NT2/D1 (cell line): ENCODE data around the gene HEG1.

Source experiments
- DNase-seq: peaks from one replicate; pipeline ENCODE4 v3.0.0-alpha.2; 2011; ENCODE audit warnings: low read depth, low spot score
- H3K27me3 ChIP-seq: 2 replicates; pipeline ENCODE4 v1.6.0; 2011; ENCODE audit warnings: mild to moderate bottlenecking; ENCODE audit not compliant: insufficient read length, insufficient read depth
- H3K36me3 ChIP-seq: 2 replicates; pipeline ENCODE4 v1.6.1; 2011; ENCODE audit warnings: mild to moderate bottlenecking, low read length, mixed read lengths; ENCODE audit not compliant: insufficient read depth, insufficient read length
- H3K4me1 ChIP-seq: 2 replicates; pipeline ENCODE4 v1.5.1; 2011; ENCODE audit not compliant: insufficient read depth, insufficient read length
- H3K4me3 ChIP-seq: 2 replicates; pipeline ENCODE4 v1.5.1; 2011; ENCODE audit warnings: low read depth; ENCODE audit not compliant: insufficient read length
- H3K9ac ChIP-seq: 2 replicates; pipeline ENCODE4 v1.6.0; 2011; ENCODE audit warnings: low read depth; ENCODE audit not compliant: insufficient read length
- H3K9me3 ChIP-seq: 2 replicates; pipeline ENCODE4 v1.5.1; 2011; ENCODE audit warnings: mild to moderate bottlenecking, low read length; ENCODE audit not compliant: insufficient read depth
- SUZ12 ChIP-seq: IDR thresholded peaks from 2 replicates; pipeline ENCODE4 v1.6.1; 2011; ENCODE audit not compliant: insufficient read length, insufficient read depth; ENCODE audit errors: extremely low read depth
- YY1 ChIP-seq: IDR thresholded peaks from 2 replicates; pipeline ENCODE4 v1.6.1; 2011; ENCODE audit not compliant: insufficient read length, insufficient read depth
- ZNF274 ChIP-seq: IDR thresholded peaks from 2 replicates; pipeline ENCODE4 v1.6.1; 2011; ENCODE audit warnings: mild to moderate bottlenecking, low read depth, low read length

The HEG1 gene

GRCh38 chr3:124997303-124998246 is 58.2 kb downstream of the HEG1 start:
- Histone ChIP-seq H3K4me1 (no peaks in the 10 kb centered on the region), H3K9me3 (no peaks in the 10 kb centered on the region), H3K36me3 (peaks cover 96% of the 10 kb centered on the region), H3K4me3 (no peak overlapping the region), H3K9ac (no peak overlapping the region), H3K27me3 (no peaks in the 10 kb centered on the region)
- no peak for TF ChIP-seq YY1
- TF ChIP-seq SUZ12 = no peak
- no peak for TF ChIP-seq ZNF274
- no peak for DNase-seq

GRCh38 chr3:124995460-124995994 is 60.3 kb downstream of the HEG1 start:
- Histone ChIP-seq H3K9ac (no peak overlapping the region), H3K27me3 (no peaks in the 10 kb centered on the region), H3K9me3 (no peaks in the 10 kb centered on the region), H3K36me3 (peaks cover 90% of the 10 kb centered on the region), H3K4me3 (no peak overlapping the region), H3K4me1 (no peaks in the 10 kb centered on the region)
- DNase-seq = peak; percentile 57
- TF ChIP-seq YY1 (no peak), ZNF274 (no peak), SUZ12 (no peak)

GRCh38 chr3:124993466-124993865 is 62.3 kb downstream of the HEG1 start:
- no peaks in the 10 kb centered on the region for H3K27me3 ChIP-seq
- H3K9ac ChIP-seq = no peak overlapping the region
- H3K9me3 ChIP-seq = no peaks in the 10 kb centered on the region
- H3K4me3 ChIP-seq = no peak overlapping the region
- no peak for TF ChIP-seq SUZ12
- no peak for TF ChIP-seq YY1
- no peak for TF ChIP-seq ZNF274
- no peak for DNase-seq
- peaks cover 88% of the 10 kb centered on the region for H3K36me3 ChIP-seq
- no peaks in the 10 kb centered on the region for H3K4me1 ChIP-seq

- Histone ChIP-seq H3K36me3 (peaks cover 85% of the 10 kb centered on the region), H3K9ac (no peak overlapping the region), H3K4me1 (no peaks in the 10 kb centered on the region), H3K4me3 (no peak overlapping the region), H3K9me3 (no peaks in the 10 kb centered on the region), H3K27me3 (no peaks in the 10 kb centered on the region)
- TF ChIP-seq SUZ12 (no peak), ZNF274 (no peak), YY1 (no peak)
- DNase-seq = no peak
These were observed 63.8 kb downstream of the HEG1 start for GRCh38 chr3:124992041-124992440.

- peaks cover 2% of the 10 kb centered on the region for H3K4me1 ChIP-seq
- DNase-seq = no peak
- H3K9ac ChIP-seq = no peak overlapping the region
- H3K4me3 ChIP-seq = no peak overlapping the region
- H3K9me3 ChIP-seq = no peaks in the 10 kb centered on the region
- peaks cover 65% of the 10 kb centered on the region for H3K36me3 ChIP-seq
- TF ChIP-seq ZNF274 (no peak), YY1 (no peak), SUZ12 (no peak)
- no peaks in the 10 kb centered on the region for H3K27me3 ChIP-seq
These were observed 69.3 kb downstream of the HEG1 start for GRCh38 chr3:124986192-124987143.

- TF ChIP-seq SUZ12 = no peak
- TF ChIP-seq YY1 = no peak
- no peak for TF ChIP-seq ZNF274
- H3K27me3 ChIP-seq = no peaks in the 10 kb centered on the region
- H3K4me1 ChIP-seq = peaks cover 2% of the 10 kb centered on the region
- no peak overlapping the region for H3K4me3 ChIP-seq
- peaks cover 68% of the 10 kb centered on the region for H3K36me3 ChIP-seq
- no peak overlapping the region for H3K9ac ChIP-seq
- no peak for DNase-seq
- H3K9me3 ChIP-seq = no peaks in the 10 kb centered on the region
These were observed 70.4 kb downstream of the HEG1 start for GRCh38 chr3:124985349-124985748.

- peaks cover 2% of the 10 kb centered on the region for H3K4me1 ChIP-seq
- TF ChIP-seq ZNF274 (no peak), YY1 (no peak), SUZ12 (no peak)
- H3K27me3 ChIP-seq = no peaks in the 10 kb centered on the region
- H3K9me3 ChIP-seq = no peaks in the 10 kb centered on the region
- H3K9ac ChIP-seq = no peak overlapping the region
- no peak overlapping the region for H3K4me3 ChIP-seq
- peaks cover 67% of the 10 kb centered on the region for H3K36me3 ChIP-seq
- DNase-seq = no peak
These were observed 71.0 kb downstream of the HEG1 start for GRCh38 chr3:124984754-124985153.
